ENCODE data around the gene TMEM186. TPM values are rescaled to one million over a fixed set of nuclear protein-coding genes. Genes with fewer than 3 reads are reported as not detected.

TMEM186 gene
- total and polyA plus RNA-seq, 9 of the 15 experiments (the other 6 are each of a cell fraction or from before 2014, with no cell fraction given), result 10.1 to 33.4 (median 16.4) TPM

DNA sequence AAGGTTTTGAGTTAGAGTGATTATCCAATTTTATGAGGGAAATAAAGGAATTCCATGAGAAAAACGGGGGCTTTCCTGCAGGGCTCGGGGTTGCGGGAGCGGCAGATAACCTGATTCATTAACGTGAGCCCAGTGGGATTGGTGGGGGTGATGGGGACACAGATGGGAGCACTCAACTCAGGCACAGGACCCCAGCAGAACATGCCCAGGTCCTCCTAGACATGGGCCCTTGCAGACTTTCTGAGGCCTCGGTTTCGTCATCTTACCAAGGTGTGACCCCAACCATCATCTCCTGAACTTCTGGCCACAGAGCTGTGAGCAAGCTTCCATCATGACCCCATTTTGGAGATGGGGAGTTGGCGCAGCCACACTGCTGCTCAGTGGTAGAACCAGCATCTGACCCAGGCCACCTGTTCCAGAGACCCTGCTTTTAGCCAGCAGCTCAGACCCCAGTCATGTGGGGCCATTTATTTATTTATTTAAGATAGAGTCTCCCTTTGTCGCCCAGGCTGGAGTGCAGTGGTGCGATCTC is 49.0 kb upstream of the TMEM186 start:
- ChIA-PET CTCF (ENCODE audit: low intra/inter-chr PET ratio) (no interaction called here), POLR2A (interaction anchor here (0.9 kb wide), 1 partner anchor 10 kb away, joined by 3 read pairs; no protein-coding TSS in a partner anchor)
- DNase-seq (ENCODE audit: extremely low read depth in 1 of 4, low spot score in 3 of 4), result no peak
- peaks cover 54% of the 10 kb centered on the region; the same call in 2 of the 3 replicates for H3K36me3 ChIP-seq (ENCODE audit: control insufficient read depth, insufficient read depth, low read length)
- no peak overlapping the region for H3K4me3 ChIP-seq
- H3K4me1 ChIP-seq (replicated peaks in 1 of 2; ENCODE audit: control insufficient read depth in 2 of 2, insufficient read depth in 2 of 2, low read length in 2 of 2), result peaks cover 0 to 4% of the 10 kb centered on the region in 2 experiments; a peak in 1 of 5 replicates
- H3K9me3 ChIP-seq (replicated peaks; ENCODE audit: control insufficient read depth, insufficient read depth, low read depth, low read length), result no peaks in the 10 kb centered on the region
- no TSS peak for BruUV-seq (replicated peaks)
- no peak overlapping the region for H3K27ac ChIP-seq (ENCODE audit: extremely low read depth, low read depth, low read length)
- intact Hi-C loops (cut with micrococcal nuclease) (no loop called here), in situ Hi-C loops (cut with MboI) (no loop called here)
- H3K79me2 ChIP-seq (ENCODE audit: control insufficient read depth, insufficient read depth, low read length), result peaks cover 2% of the 10 kb centered on the region; the same call in 1 of the 3 replicates
- H2AFZ ChIP-seq (ENCODE audit: low read depth, low read length), result no peak overlapping the region
- 89% methylated on average over 10 of the region's 10 CpGs for WGBS (ENCODE audit: insufficient coverage, low coverage, missing lambda C conversion rate)
- no peaks in the 10 kb centered on the region for H3K9me1 ChIP-seq (ENCODE audit: control insufficient read depth, insufficient read depth, low read length)
- no peaks in the 10 kb centered on the region for H4K20me1 ChIP-seq (replicated peaks; ENCODE audit: control insufficient read depth, insufficient read depth, low read length)
- FAIRE-seq, result no peak
- no peak for ATAC-seq
- H3K9ac ChIP-seq (ENCODE audit: insufficient read depth in 1 of 2, low read depth in 2 of 2, low read length in 2 of 2), result no peak overlapping the region
- no peaks in the 10 kb centered on the region for H3K27me3 ChIP-seq (ENCODE audit: control insufficient read depth in 2 of 2, insufficient read depth in 2 of 2, low read length in 2 of 2)
- H3K4me2 ChIP-seq (ENCODE audit: insufficient read depth, low read length), result no peak overlapping the region
- TF ChIP-seq U2AF2 (optimal IDR thresholded peaks at IDR 0.05; ENCODE audit: low read depth, low read length) (no peak), PHB2 (IDR thresholded peaks at IDR 0.05; ENCODE audit: low read depth) (no peak), RBM14 (IDR thresholded peaks at IDR 0.05; ENCODE audit: borderline replicate concordance, insufficient read depth, low read depth, low read length) (no peak), PHF8 (IDR thresholded peaks at IDR 0.05; ENCODE audit: borderline replicate concordance, low read length) (no peak), KLF6 (CRISPR knock-in tag; IDR thresholded peaks at IDR 0.05; ENCODE audit: borderline replicate concordance) (no peak), ZNF140 (CRISPR knock-in tag; IDR thresholded peaks at IDR 0.05) (no peak), TEAD1 (CRISPR knock-in tag; IDR thresholded peaks at IDR 0.05) (no peak), TBP (optimal IDR thresholded peaks at IDR 0.05; ENCODE audit: low read depth, low read length) (no peak), ZNF696 (CRISPR knock-in tag; conservative IDR thresholded peaks at IDR 0.05) (no peak)
- TF ChIP-seq, protein P1, sequence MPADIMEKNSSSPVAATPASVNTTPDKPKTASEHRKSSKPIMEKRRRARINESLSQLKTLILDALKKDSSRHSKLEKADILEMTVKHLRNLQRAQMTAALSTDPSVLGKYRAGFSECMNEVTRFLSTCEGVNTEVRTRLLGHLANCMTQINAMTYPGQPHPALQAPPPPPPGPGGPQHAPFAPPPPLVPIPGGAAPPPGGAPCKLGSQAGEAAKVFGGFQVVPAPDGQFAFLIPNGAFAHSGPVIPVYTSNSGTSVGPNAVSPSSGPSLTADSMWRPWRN (IDR thresholded peaks at IDR 0.05; ENCODE audit: low read depth), result no peak
- TF ChIP-seq, protein P2, sequence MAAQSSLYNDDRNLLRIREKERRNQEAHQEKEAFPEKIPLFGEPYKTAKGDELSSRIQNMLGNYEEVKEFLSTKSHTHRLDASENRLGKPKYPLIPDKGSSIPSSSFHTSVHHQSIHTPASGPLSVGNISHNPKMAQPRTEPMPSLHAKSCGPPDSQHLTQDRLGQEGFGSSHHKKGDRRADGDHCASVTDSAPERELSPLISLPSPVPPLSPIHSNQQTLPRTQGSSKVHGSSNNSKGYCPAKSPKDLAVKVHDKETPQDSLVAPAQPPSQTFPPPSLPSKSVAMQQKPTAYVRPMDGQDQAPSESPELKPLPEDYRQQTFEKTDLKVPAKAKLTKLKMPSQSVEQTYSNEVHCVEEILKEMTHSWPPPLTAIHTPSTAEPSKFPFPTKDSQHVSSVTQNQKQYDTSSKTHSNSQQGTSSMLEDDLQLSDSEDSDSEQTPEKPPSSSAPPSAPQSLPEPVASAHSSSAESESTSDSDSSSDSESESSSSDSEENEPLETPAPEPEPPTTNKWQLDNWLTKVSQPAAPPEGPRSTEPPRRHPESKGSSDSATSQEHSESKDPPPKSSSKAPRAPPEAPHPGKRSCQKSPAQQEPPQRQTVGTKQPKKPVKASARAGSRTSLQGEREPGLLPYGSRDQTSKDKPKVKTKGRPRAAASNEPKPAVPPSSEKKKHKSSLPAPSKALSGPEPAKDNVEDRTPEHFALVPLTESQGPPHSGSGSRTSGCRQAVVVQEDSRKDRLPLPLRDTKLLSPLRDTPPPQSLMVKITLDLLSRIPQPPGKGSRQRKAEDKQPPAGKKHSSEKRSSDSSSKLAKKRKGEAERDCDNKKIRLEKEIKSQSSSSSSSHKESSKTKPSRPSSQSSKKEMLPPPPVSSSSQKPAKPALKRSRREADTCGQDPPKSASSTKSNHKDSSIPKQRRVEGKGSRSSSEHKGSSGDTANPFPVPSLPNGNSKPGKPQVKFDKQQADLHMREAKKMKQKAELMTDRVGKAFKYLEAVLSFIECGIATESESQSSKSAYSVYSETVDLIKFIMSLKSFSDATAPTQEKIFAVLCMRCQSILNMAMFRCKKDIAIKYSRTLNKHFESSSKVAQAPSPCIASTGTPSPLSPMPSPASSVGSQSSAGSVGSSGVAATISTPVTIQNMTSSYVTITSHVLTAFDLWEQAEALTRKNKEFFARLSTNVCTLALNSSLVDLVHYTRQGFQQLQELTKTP (IDR thresholded peaks at IDR 0.05; ENCODE audit: low read depth in 1 of 2, partially characterized antibody in 2 of 2), result no peak
- TF ChIP-seq, protein P3, sequence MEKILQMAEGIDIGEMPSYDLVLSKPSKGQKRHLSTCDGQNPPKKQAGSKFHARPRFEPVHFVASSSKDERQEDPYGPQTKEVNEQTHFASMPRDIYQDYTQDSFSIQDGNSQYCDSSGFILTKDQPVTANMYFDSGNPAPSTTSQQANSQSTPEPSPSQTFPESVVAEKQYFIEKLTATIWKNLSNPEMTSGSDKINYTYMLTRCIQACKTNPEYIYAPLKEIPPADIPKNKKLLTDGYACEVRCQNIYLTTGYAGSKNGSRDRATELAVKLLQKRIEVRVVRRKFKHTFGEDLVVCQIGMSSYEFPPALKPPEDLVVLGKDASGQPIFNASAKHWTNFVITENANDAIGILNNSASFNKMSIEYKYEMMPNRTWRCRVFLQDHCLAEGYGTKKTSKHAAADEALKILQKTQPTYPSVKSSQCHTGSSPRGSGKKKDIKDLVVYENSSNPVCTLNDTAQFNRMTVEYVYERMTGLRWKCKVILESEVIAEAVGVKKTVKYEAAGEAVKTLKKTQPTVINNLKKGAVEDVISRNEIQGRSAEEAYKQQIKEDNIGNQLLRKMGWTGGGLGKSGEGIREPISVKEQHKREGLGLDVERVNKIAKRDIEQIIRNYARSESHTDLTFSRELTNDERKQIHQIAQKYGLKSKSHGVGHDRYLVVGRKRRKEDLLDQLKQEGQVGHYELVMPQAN (IDR thresholded peaks at IDR 0.05; ENCODE audit: borderline replicate concordance), result no peak
- TF ChIP-seq, protein P4, sequence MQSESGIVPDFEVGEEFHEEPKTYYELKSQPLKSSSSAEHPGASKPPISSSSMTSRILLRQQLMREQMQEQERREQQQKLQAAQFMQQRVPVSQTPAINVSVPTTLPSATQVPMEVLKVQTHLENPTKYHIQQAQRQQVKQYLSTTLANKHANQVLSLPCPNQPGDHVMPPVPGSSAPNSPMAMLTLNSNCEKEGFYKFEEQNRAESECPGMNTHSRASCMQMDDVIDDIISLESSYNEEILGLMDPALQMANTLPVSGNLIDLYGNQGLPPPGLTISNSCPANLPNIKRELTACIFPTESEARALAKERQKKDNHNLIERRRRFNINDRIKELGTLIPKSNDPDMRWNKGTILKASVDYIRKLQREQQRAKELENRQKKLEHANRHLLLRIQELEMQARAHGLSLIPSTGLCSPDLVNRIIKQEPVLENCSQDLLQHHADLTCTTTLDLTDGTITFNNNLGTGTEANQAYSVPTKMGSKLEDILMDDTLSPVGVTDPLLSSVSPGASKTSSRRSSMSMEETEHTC (IDR thresholded peaks at IDR 0.05), result no peak

Measured in K562 (cell line).